ENCODE measurements around the gene BACH1. TPM values are rescaled to one million over a fixed set of nuclear protein-coding genes. Genes with fewer than 3 reads are reported as not detected.
A peak's percentile ranks its signal among the peaks of the same experiment; 100 is the strongest.

The BACH1 gene
- total RNA-seq, 3 donors from 2014 or later, result 20.8 to 31.0 (median 23.8) TPM

- Mint-ChIP-seq H3K9me3 (no peaks in the 10 kb centered on the region), H3K4me3 (peak overlapping the region; percentile 87), H3K36me3 (ENCODE audit: insufficient read depth) (no peaks in the 10 kb centered on the region), H3K27me3 (ENCODE audit: low read depth) (no peaks in the 10 kb centered on the region), H3K4me1 (ENCODE audit: low read depth) (peaks cover 68% of the 10 kb centered on the region)
- ATAC-seq (peak; percentile 27 to 36), DNase-seq (peak; percentile 40)
Observed at GRCh38 chr21:29299916-29300806, 1.4 kb downstream of the BACH1 start.

- H3K4me1 Mint-ChIP-seq (ENCODE audit: low read depth), result peaks cover 68% of the 10 kb centered on the region
- H3K36me3 Mint-ChIP-seq (ENCODE audit: insufficient read depth), result peaks cover under 1% of the 10 kb centered on the region
- no peaks in the 10 kb centered on the region for H3K9me3 Mint-ChIP-seq
- peak overlapping the region; percentile 87 for H3K4me3 Mint-ChIP-seq
- ATAC-seq (no peak), DNase-seq (no peak)
- H3K27me3 Mint-ChIP-seq (ENCODE audit: low read depth), result no peaks in the 10 kb centered on the region
Observed at GRCh38 chr21:29300807-29301138, 2.1 kb downstream of the BACH1 start.

- no peak for ATAC-seq
- Mint-ChIP-seq H3K4me1 (ENCODE audit: low read depth) (peaks cover 71% of the 10 kb centered on the region), H3K36me3 (ENCODE audit: insufficient read depth) (peaks cover 6% of the 10 kb centered on the region), H3K4me3 (peak overlapping the region; percentile 2), H3K27me3 (ENCODE audit: low read depth) (no peaks in the 10 kb centered on the region), H3K9me3 (no peaks in the 10 kb centered on the region)
- DNase-seq, result no peak
Observed at GRCh38 chr21:29301691-29302090, 3.0 kb downstream of the BACH1 start.

GRCh38 chr21:29302359-29302875 is 3.7 kb downstream of the BACH1 start:
- H3K4me1 Mint-ChIP-seq (ENCODE audit: low read depth), result peaks cover 71% of the 10 kb centered on the region
- peak overlapping the region; percentile 1 for H3K4me3 Mint-ChIP-seq
- H3K9me3 Mint-ChIP-seq, result no peaks in the 10 kb centered on the region
- H3K36me3 Mint-ChIP-seq (ENCODE audit: insufficient read depth), result peaks cover 6% of the 10 kb centered on the region
- DNase-seq (no peak), ATAC-seq (no peak)
- no peaks in the 10 kb centered on the region for H3K27me3 Mint-ChIP-seq (ENCODE audit: low read depth)

- no peak overlapping the region for H3K4me3 Mint-ChIP-seq
- peaks cover 6% of the 10 kb centered on the region for H3K36me3 Mint-ChIP-seq (ENCODE audit: insufficient read depth)
- peaks cover 76% of the 10 kb centered on the region for H3K4me1 Mint-ChIP-seq (ENCODE audit: low read depth)
Observed at GRCh38 chr21:29303288-29303687, 4.6 kb downstream of the BACH1 start.

GRCh38 chr21:29304597-29304996 is 5.9 kb downstream of the BACH1 start:
- H3K4me3 Mint-ChIP-seq, result peak overlapping the region; percentile 4
- DNase-seq, result no peak
- H3K36me3 Mint-ChIP-seq (ENCODE audit: insufficient read depth), result peaks cover 8% of the 10 kb centered on the region
- H3K4me1 Mint-ChIP-seq (ENCODE audit: low read depth), result peaks cover 86% of the 10 kb centered on the region
- H3K9me3 Mint-ChIP-seq, result no peaks in the 10 kb centered on the region
- no peaks in the 10 kb centered on the region for H3K27me3 Mint-ChIP-seq (ENCODE audit: low read depth)
- no peak for ATAC-seq

More at GRCh38 chr21:29303288-29303687, 4.6 kb downstream of the BACH1 start:
- ATAC-seq, result no peak
- DNase-seq, result no peak
- Mint-ChIP-seq H3K27me3 (ENCODE audit: low read depth) (no peaks in the 10 kb centered on the region), H3K9me3 (no peaks in the 10 kb centered on the region)

- ATAC-seq, result no peak
- no peak for DNase-seq
- peaks cover 82% of the 10 kb centered on the region for H3K4me1 Mint-ChIP-seq (ENCODE audit: low read depth)
- no peak overlapping the region for H3K4me3 Mint-ChIP-seq
- H3K36me3 Mint-ChIP-seq (ENCODE audit: insufficient read depth), result peaks cover 8% of the 10 kb centered on the region
- no peaks in the 10 kb centered on the region for H3K27me3 Mint-ChIP-seq (ENCODE audit: low read depth)
- H3K9me3 Mint-ChIP-seq, result no peaks in the 10 kb centered on the region
Observed at GRCh38 chr21:29305068-29305467, 6.3 kb downstream of the BACH1 start.

- peaks cover 11% of the 10 kb centered on the region for H3K36me3 Mint-ChIP-seq (ENCODE audit: insufficient read depth)
- no peaks in the 10 kb centered on the region for H3K9me3 Mint-ChIP-seq
- peaks cover 81% of the 10 kb centered on the region for H3K4me1 Mint-ChIP-seq (ENCODE audit: low read depth)
- ATAC-seq (no peak), DNase-seq (no peak)
- no peak overlapping the region for H3K4me3 Mint-ChIP-seq
- H3K27me3 Mint-ChIP-seq (ENCODE audit: low read depth), result no peaks in the 10 kb centered on the region
Observed at GRCh38 chr21:29305561-29305960, 6.8 kb downstream of the BACH1 start.

- DNase-seq, result no peak
- ATAC-seq, result no peak
- peaks cover 18% of the 10 kb centered on the region for H3K36me3 Mint-ChIP-seq (ENCODE audit: insufficient read depth)
- H3K4me3 Mint-ChIP-seq, result no peak overlapping the region
- no peaks in the 10 kb centered on the region for H3K27me3 Mint-ChIP-seq (ENCODE audit: low read depth)
- peaks cover 74% of the 10 kb centered on the region for H3K4me1 Mint-ChIP-seq (ENCODE audit: low read depth)
- no peaks in the 10 kb centered on the region for H3K9me3 Mint-ChIP-seq
Observed at GRCh38 chr21:29306920-29307319, 8.2 kb downstream of the BACH1 start.

- peak in 1 of 2 donors; percentile 36 for ATAC-seq
- H3K4me3 Mint-ChIP-seq, result no peak overlapping the region
Observed at GRCh38 chr21:29307718-29308455, 9.2 kb downstream of the BACH1 start.

GRCh38 chr21:29308456-29308783 is 9.7 kb downstream of the BACH1 start:
- peaks cover 72% of the 10 kb centered on the region for H3K4me1 Mint-ChIP-seq (ENCODE audit: low read depth)
- H3K27me3 Mint-ChIP-seq (ENCODE audit: low read depth), result no peaks in the 10 kb centered on the region
- peaks cover 22% of the 10 kb centered on the region for H3K36me3 Mint-ChIP-seq (ENCODE audit: insufficient read depth)
- H3K4me3 Mint-ChIP-seq, result no peak overlapping the region
- no peak for DNase-seq
- no peak for ATAC-seq
- no peaks in the 10 kb centered on the region for H3K9me3 Mint-ChIP-seq

More at GRCh38 chr21:29307718-29308455, 9.2 kb downstream of the BACH1 start:
- no peaks in the 10 kb centered on the region for H3K9me3 Mint-ChIP-seq
- DNase-seq, result no peak
- peaks cover 22% of the 10 kb centered on the region for H3K36me3 Mint-ChIP-seq (ENCODE audit: insufficient read depth)
- H3K4me1 Mint-ChIP-seq (ENCODE audit: low read depth), result peaks cover 73% of the 10 kb centered on the region
- no peaks in the 10 kb centered on the region for H3K27me3 Mint-ChIP-seq (ENCODE audit: low read depth)

- Mint-ChIP-seq H3K4me3 (no peak overlapping the region), H3K4me1 (ENCODE audit: low read depth) (peaks cover 73% of the 10 kb centered on the region), H3K27me3 (ENCODE audit: low read depth) (no peaks in the 10 kb centered on the region), H3K9me3 (no peaks in the 10 kb centered on the region), H3K36me3 (ENCODE audit: insufficient read depth) (peaks cover 22% of the 10 kb centered on the region)
- DNase-seq (no peak), ATAC-seq (no peak)
Observed at GRCh38 chr21:29309703-29310102, 11.0 kb downstream of the BACH1 start.

GRCh38 chr21:29311802-29312201 is 13.1 kb downstream of the BACH1 start:
- DNase-seq (no peak), ATAC-seq (no peak)
- H3K4me1 Mint-ChIP-seq (ENCODE audit: low read depth), result peaks cover 70% of the 10 kb centered on the region
- H3K36me3 Mint-ChIP-seq (ENCODE audit: insufficient read depth), result peaks cover 16% of the 10 kb centered on the region
- no peaks in the 10 kb centered on the region for H3K9me3 Mint-ChIP-seq
- no peaks in the 10 kb centered on the region for H3K27me3 Mint-ChIP-seq (ENCODE audit: low read depth)
- no peak overlapping the region for H3K4me3 Mint-ChIP-seq

GRCh38 chr21:29312981-29313380 is 14.3 kb downstream of the BACH1 start:
- H3K27me3 Mint-ChIP-seq (ENCODE audit: low read depth), result no peaks in the 10 kb centered on the region
- H3K4me3 Mint-ChIP-seq, result no peak overlapping the region
- H3K4me1 Mint-ChIP-seq (ENCODE audit: low read depth), result peaks cover 71% of the 10 kb centered on the region
- DNase-seq (no peak), ATAC-seq (no peak)
- H3K36me3 Mint-ChIP-seq (ENCODE audit: insufficient read depth), result peaks cover 17% of the 10 kb centered on the region
- H3K9me3 Mint-ChIP-seq, result no peaks in the 10 kb centered on the region
